Psoas muscle (tissue), 8 donors: Measurements from ENCODE around the gene STKLD1. TPM values are rescaled to one million over a fixed set of nuclear protein-coding genes. Genes with fewer than 3 reads are reported as not detected.

Experiments
- ATAC-seq, 4 donors: fragments of 200-7000 bp; cut with Tn5 transposase; one replicate each; pipeline ENCODE4 v1.9.1; 2020; ENCODE audit warnings: moderate library complexity in 3 of 4, mild to moderate bottlenecking in 2 of 4
- DNase-seq, 2 donors: peaks; one replicate each; pipeline ENCODE4 v3.0.0-alpha.2; 2020
- H3K27ac ChIP-seq: fragments of 200-600 bp; one replicate; pipeline ENCODE4 v1.8.0; 2022
- H3K27me3 ChIP-seq, 3 donors: fragments of 200-600 bp in 1 of 3; one replicate each; pipeline versions ENCODE4 v1.6.1 to v1.8.0; 2013 to 2022; ENCODE audit warnings: low read length in 2 of 3, mild to moderate bottlenecking in 2 of 3, moderate library complexity in 1 of 3; ENCODE audit not compliant: insufficient read depth in 3 of 3
- H3K36me3 ChIP-seq, 2 donors: fragments of 200-600 bp in 1 of 2; one replicate each; pipeline versions ENCODE4 v1.6.1 to v1.8.0; 2013 to 2022; ENCODE audit warnings: low read depth in 1 of 2, mild to moderate bottlenecking in 1 of 2, moderate library complexity in 1 of 2; ENCODE audit not compliant: insufficient read depth in 1 of 2
- H3K4me1 ChIP-seq: fragments of 200-600 bp; one replicate; pipeline ENCODE4 v1.8.0; 2022
- H3K4me3 ChIP-seq: fragments of 200-600 bp; one replicate; pipeline ENCODE4 v1.8.0; 2022; ENCODE audit warnings: mild to moderate bottlenecking
- H3K9me3 ChIP-seq: fragments of 200-600 bp; one replicate; pipeline ENCODE4 v1.8.0; 2022
- CTCF ChIP-seq: fragments of 200-600 bp; IDR thresholded peaks from one replicate; pipeline ENCODE4 v1.8.0; 2022; ENCODE audit warnings: antibody characterized with exemption
- WGBS, 3 donors: extraction: QIAGEN DNeasy Blood & Tissue Kit; methylation state at CpG; one replicate each; pipeline versions ENCODE4 v1.1.6 to v1.1.7; 2013; 5-methylcytosine and 5-hydroxymethylcytosine counted together
- intact Hi-C, 2 donors: fragments of 100-400 bp; cut with DNase I; formaldehyde crosslinking; loops; one replicate each; pipeline versions ENCODE4 v1.11.0 to v1.14.2; 2022
- polyA plus RNA-seq, 3 donors: library from polyadenylated mRNA; stranded (reverse); fragments of 200-250 nt; gene quantifications; one replicate each; pipeline ENCODE4 v1.2.3, GENCODE V29; 2013
- total RNA-seq, 4 donors: library from RNA; stranded (reverse); fragmentation: NEBNext Ultra II Directional in 2 of 4; extraction: Animal tissue kit (Norgen Biotek cat#: 25700) in 2 of 4; gene quantifications; one replicate each; pipeline versions ENCODE4 v1.2.1 to v1.2.4, GENCODE V29; 2021 to 2023
- donor health status: healthy with polysubstance abuse.
- donor health status: DM: no; HTN: no; CAD: no; lungs with moderate emphysema.
- donor health status: Bipolar disorder and iron deficiency.
- donor health status: healthy.
- donor health status: DM: yes; HTN: yes; CAD: no.
- donor health status: DM: no; HTN: no; CAD: no.
- donor health status: DM: no; HTN: no; CAD: no.
- donor health status: DM: yes; HTN: yes; CAD: no.

The STKLD1 gene
- total and polyA plus RNA-seq, 7 donors = 0.07 to 0.69 (median 0.46) TPM

DNA sequence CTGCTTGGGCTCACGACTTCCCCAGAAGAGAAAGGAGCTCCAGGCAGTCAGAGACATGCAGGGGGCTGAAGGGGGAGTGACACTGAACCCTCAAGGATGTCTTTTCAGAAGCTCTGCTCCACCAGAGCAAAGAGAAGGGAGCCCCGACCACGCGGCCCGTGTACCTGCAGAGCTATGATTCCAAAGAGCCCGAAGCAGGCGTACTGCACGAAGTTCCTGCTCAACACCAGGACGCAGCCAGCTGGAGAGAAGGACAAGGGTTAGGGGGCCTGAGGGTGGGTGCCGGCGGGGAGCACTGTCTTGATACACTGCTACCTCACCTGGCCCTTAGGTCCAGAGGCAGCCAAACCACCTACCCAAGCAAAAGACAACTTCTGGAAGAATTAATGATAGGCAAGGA, 9.7 kb upstream of the STKLD1 start:
- WGBS, 3 donors = 87 to 91% (median 90%) methylated on average over 11 of the region's 11 CpGs
- intact Hi-C loops = no loop called here
- Histone ChIP-seq H3K9me3 (no peaks in the 10 kb centered on the region), H3K4me1 (peaks cover 40% of the 10 kb centered on the region), H3K27ac (no peak overlapping the region), H3K36me3 (peaks cover 8 to 80% of the 10 kb centered on the region in 2 donors), H3K27me3 (no peaks in the 10 kb centered on the region), H3K4me3 (no peak overlapping the region)
- DNase-seq (no peak), ATAC-seq (no peak)
- no peak for TF ChIP-seq CTCF

GRCh38 chr9:133367221-133367620, 8.9 kb upstream of the STKLD1 start:
- WGBS, 3 donors = 91 to 93% (median 93%) methylated on average over 22 of the region's 22 CpGs
- Histone ChIP-seq H3K36me3 (peaks cover 4 to 73% of the 10 kb centered on the region in 2 donors), H3K4me1 (peaks cover 47% of the 10 kb centered on the region), H3K27me3 (no peaks in the 10 kb centered on the region), H3K9me3 (no peaks in the 10 kb centered on the region), H3K27ac (no peak overlapping the region), H3K4me3 (no peak overlapping the region)
- intact Hi-C loops = no loop called here
- no peak for TF ChIP-seq CTCF
- DNase-seq = no peak
- ATAC-seq = no peak

DNA sequence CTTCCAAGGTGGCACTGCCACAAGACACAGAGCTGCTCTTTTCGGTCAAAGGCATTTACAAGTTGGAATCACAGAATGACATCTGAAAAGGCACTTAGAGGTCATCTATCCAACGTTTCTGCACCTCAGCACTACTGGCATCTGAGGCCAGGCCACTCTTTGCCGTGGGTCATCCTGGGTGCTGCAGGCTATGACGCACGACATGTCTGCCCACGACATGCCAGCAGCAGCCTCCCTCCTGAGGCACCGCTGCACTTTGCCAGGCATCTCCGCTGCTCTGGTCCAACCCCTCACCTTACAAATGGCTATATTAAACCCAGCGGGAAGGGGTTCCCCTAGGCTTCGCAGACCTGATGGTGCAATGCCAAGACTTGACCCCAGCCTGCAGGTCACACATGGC, 8.4 kb upstream of the STKLD1 start:
- no peaks in the 10 kb centered on the region for H3K9me3 ChIP-seq
- H3K27ac ChIP-seq = peak overlapping the region; percentile 58
- WGBS, 3 donors = 48 to 74% (median 49%) methylated on average over 10 of the region's 10 CpGs
- DNase-seq = no peak
- H3K36me3 ChIP-seq = peaks cover 4 to 70% of the 10 kb centered on the region in 2 donors
- H3K27me3 ChIP-seq = no peaks in the 10 kb centered on the region
- H3K4me1 ChIP-seq = peaks cover 53% of the 10 kb centered on the region
- no peak for TF ChIP-seq CTCF
- intact Hi-C loops = no loop called here
- H3K4me3 ChIP-seq = no peak overlapping the region
- ATAC-seq = peak in 3 of 4 donors; percentile 26 to 63 (median 40)

DNA sequence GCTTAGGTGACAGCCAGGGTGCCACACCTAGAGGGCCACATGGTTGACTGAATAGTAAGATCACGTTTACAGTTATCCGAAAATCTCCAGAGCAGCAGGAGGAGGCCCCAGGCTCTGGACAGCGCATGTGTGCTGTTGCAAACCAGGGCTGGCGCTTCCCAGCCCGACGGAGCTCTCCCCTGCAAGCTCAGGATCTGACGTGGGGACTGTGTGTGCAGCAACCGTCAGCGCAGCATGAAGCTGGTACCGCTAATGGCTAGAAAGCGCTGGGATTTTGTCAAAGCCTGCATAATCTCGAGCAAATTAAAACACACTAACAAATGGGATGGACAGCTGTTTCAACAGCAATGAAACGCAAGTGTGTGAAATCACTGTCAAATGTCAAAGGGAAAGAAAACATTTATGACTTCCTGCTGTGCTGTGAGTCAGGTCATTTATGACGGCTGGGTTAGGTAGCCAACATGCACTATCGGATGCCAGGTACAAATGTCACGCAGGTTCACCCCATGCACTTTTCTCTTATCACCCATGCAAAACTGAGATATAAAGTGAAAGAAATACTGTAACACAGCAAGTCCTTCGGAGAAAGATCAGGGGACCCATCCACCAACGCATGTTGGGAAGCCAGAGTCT, 7.8 kb upstream of the STKLD1 start:
- H3K27me3 ChIP-seq = no peaks in the 10 kb centered on the region
- H3K36me3 ChIP-seq = peaks cover 4 to 64% of the 10 kb centered on the region in 2 donors
- ATAC-seq = peak; percentile 9 to 80 (median 62)
- intact Hi-C loops = no loop called here
- DNase-seq = no peak
- no peak for TF ChIP-seq CTCF
- peaks cover 57% of the 10 kb centered on the region for H3K4me1 ChIP-seq
- no peak overlapping the region for H3K4me3 ChIP-seq
- H3K27ac ChIP-seq = peak overlapping the region; percentile 58
- H3K9me3 ChIP-seq = no peaks in the 10 kb centered on the region
- WGBS, 3 donors = 24 to 51% (median 34%) methylated on average over 18 of the region's 18 CpGs

DNA sequence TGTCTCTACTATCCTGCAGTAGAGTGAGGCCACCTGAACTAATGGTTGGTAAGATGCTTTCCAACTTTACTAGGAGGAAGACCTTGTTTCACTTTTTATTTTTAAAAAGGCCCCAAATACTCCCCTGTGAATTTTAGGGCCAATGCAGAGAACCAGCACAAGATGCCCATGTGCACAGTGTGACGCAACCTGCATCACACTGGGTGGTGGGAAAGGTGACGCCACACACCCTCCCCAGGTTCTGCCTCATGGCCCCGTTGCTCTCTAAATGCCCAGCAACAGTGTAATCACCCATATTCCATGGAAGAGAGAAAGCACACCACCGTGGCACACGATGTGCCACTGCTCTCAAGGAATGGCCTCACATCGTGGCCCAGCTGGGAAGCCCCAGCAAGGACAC, 6.7 kb upstream of the STKLD1 start:
- 75 to 87% (median 82%) methylated on average over 6 of the region's 6 CpGs for WGBS, 3 donors
- Histone ChIP-seq H3K27me3 (no peaks in the 10 kb centered on the region), H3K9me3 (no peaks in the 10 kb centered on the region), H3K4me1 (peaks cover 67% of the 10 kb centered on the region), H3K27ac (no peak overlapping the region), H3K4me3 (no peak overlapping the region), H3K36me3 (peaks cover 4 to 53% of the 10 kb centered on the region in 2 donors)
- ATAC-seq (no peak), DNase-seq (no peak)
- no peak for TF ChIP-seq CTCF
- intact Hi-C loops = no loop called here
